ENCODE measurements around the gene BRF1. TPM values are rescaled to one million over a fixed set of nuclear protein-coding genes. Genes with fewer than 3 reads are reported as not detected.

The BRF1 gene
- 21.1 and 35.9 TPM in 2 replicates for total RNA-seq
- 23.6 and 27.3 TPM in 2 replicates for polyA plus RNA-seq

GRCh38 chr14:105300542-105301102, at the start of gene BRF1:
BRF1 (minus strand) TSS chr14:105301001; CDS start chr14:105300629, 372 bp downstream.
- TF ChIP-seq EZH2 (IDR thresholded peaks at IDR 0.05; ENCODE audit: borderline replicate concordance) = no peak
- no peak for TF ChIP-seq CTCF (IDR thresholded peaks at IDR 0.05; ENCODE audit: poor library complexity)
- TF ChIP-seq EZH2phosphoT487 (IDR thresholded peaks at IDR 0.05; ENCODE audit: low read depth, severe bottlenecking, unreplicated experiment) = no peak
- Histone ChIP-seq H3K4me3 (peak within 1 kb of the TSS; percentile 35), H3K27me3 (no peaks in the 10 kb centered on the region), H3K9me3 (ENCODE audit: low read depth) (no peaks in the 10 kb centered on the region), H3K36me3 (replicated peaks; ENCODE audit: insufficient read depth, low read depth) (no peaks in the 10 kb centered on the region), H3K4me1 (ENCODE audit: insufficient read depth) (peaks cover 5% of the 10 kb centered on the region), H4K20me1 (ENCODE audit: insufficient read depth, poor library complexity, severe bottlenecking) (peaks cover 17% of the 10 kb centered on the region), H3K4me2 (peak within 1 kb of the TSS; percentile 95), H3K27ac (peak within 1 kb of the TSS; percentile 96), H3K9me2 (replicated peaks; ENCODE audit: insufficient read depth) (no peaks in the 10 kb centered on the region), H3K79me2 (peaks cover 46% of the 10 kb centered on the region), H2AFZ (peak within 1 kb of the TSS; percentile 86)
- DNase-seq (ENCODE audit: low spot score) = peak; percentile 98
- under 1% methylated on average over 64 of the region's 90 CpGs for WGBS (ENCODE audit: low lambda C conversion rate, missing lambda C conversion rate)

- Histone ChIP-seq H4K20me1 (ENCODE audit: insufficient read depth, poor library complexity, severe bottlenecking) (peaks cover 3% of the 10 kb centered on the region), H3K27me3 (no peaks in the 10 kb centered on the region), H3K4me3 (no peak overlapping the region), H3K9me2 (replicated peaks; ENCODE audit: insufficient read depth) (no peaks in the 10 kb centered on the region), H2AFZ (no peak overlapping the region), H3K4me2 (no peak overlapping the region), H3K9me3 (ENCODE audit: low read depth) (peaks cover 3% of the 10 kb centered on the region), H3K36me3 (replicated peaks; ENCODE audit: insufficient read depth, low read depth) (no peaks in the 10 kb centered on the region), H3K79me2 (peaks cover 20% of the 10 kb centered on the region), H3K27ac (no peak overlapping the region), H3K4me1 (ENCODE audit: insufficient read depth) (no peaks in the 10 kb centered on the region)
- TF ChIP-seq CTCF (IDR thresholded peaks at IDR 0.05; ENCODE audit: poor library complexity) (no peak), EZH2phosphoT487 (IDR thresholded peaks at IDR 0.05; ENCODE audit: low read depth, severe bottlenecking, unreplicated experiment) (no peak), EZH2 (IDR thresholded peaks at IDR 0.05; ENCODE audit: borderline replicate concordance) (no peak)
- DNase-seq (ENCODE audit: low spot score) = no peak
- WGBS (ENCODE audit: low lambda C conversion rate, missing lambda C conversion rate) = 95% methylated on average over 11 of the region's 11 CpGs
Measured at GRCh38 chr14:105349992-105350391, 49.2 kb upstream of the BRF1 start.

GRCh38 chr14:105348945-105349699, 48.3 kb upstream of the BRF1 start:
- Histone ChIP-seq H4K20me1 (ENCODE audit: insufficient read depth, poor library complexity, severe bottlenecking) (peaks cover 3% of the 10 kb centered on the region), H3K27ac (no peak overlapping the region), H3K9me3 (ENCODE audit: low read depth) (peaks cover 3% of the 10 kb centered on the region), H3K9me2 (replicated peaks; ENCODE audit: insufficient read depth) (no peaks in the 10 kb centered on the region), H3K27me3 (no peaks in the 10 kb centered on the region), H3K4me3 (no peak overlapping the region), H3K36me3 (replicated peaks; ENCODE audit: insufficient read depth, low read depth) (no peaks in the 10 kb centered on the region), H2AFZ (no peak overlapping the region), H3K4me2 (no peak overlapping the region), H3K4me1 (ENCODE audit: insufficient read depth) (no peaks in the 10 kb centered on the region), H3K79me2 (peaks cover 28% of the 10 kb centered on the region)
- TF ChIP-seq EZH2phosphoT487 (IDR thresholded peaks at IDR 0.05; ENCODE audit: low read depth, severe bottlenecking, unreplicated experiment) (no peak), EZH2 (IDR thresholded peaks at IDR 0.05; ENCODE audit: borderline replicate concordance) (no peak), CTCF (IDR thresholded peaks at IDR 0.05; ENCODE audit: poor library complexity) (no peak)
- DNase-seq (ENCODE audit: low spot score) = no peak
- 94% methylated on average over 19 of the region's 19 CpGs for WGBS (ENCODE audit: low lambda C conversion rate, missing lambda C conversion rate)

All from hepatocyte (in vitro differentiated cells).